DMS 273 treated with DMSO at 0.1 percent for 48 hours (cell line): ENCODE results near the gene MAP2K2.

Experiments used
- DNase-seq: peaks from one replicate; lab custom pipeline; 2025; lab: John Stamatoyannopoulos, UW

MAP2K2 gene

GRCh38 chr19:4077800-4078684, 45.9 kb downstream of the MAP2K2 start:
- DNase-seq: no peak

- DNase-seq: no peak
Measured at GRCh38 chr19:4077007-4077374, 46.9 kb downstream of the MAP2K2 start.

DNA sequence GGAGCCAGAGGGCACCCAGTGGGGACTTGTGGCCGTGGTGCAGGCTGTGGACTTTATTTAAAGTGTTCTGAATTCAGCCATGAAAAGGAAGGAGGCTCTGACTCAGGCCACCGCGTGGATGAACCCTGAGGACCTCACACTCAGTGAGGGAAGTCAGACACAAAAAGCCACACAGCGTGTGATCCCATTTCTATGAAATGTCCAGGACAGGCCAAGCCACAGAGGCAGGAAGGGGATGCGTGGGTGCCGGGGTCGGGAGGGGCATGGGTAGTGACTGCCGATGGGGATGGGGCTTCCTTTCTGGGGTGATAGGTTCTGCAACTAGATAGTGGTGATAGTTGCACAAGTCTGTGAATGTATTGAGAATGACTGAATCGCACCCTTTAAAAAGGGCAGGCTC, 48.5 kb downstream of the MAP2K2 start:
- no peak for DNase-seq

- DNase-seq: no peak
Measured at GRCh38 chr19:4071610-4072009, 52.3 kb downstream of the MAP2K2 start.

DNA sequence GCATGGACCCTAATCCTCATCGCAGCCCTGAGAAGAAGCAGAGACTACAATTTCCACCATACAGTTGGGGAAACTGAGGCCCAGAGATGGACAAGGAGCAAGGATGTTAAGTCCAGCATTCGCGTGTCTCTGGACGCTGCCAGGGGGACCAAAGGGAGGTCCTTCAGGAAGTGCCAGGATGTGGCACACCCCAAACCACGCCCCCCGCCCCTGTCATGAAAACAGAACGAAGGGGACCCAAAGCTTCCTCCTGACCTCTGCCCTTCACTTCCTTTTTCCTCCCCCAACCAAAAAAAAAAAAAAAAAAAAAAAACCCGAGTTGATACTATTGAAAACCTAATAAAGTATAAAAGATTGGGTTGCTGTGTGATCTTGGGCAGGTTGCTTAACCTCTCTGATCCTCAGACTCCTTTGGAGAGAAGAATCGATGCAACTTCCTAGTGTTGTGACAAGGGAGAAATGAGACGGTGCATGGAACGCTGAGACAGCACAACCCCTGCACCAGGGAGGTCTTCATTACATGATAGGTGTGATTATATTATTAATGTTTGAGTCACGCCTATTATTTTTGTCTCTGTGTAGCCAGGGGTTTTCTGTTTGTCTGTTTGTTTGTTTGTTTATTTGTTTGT, 54.5 kb downstream of the MAP2K2 start:
- no peak for DNase-seq

DNA sequence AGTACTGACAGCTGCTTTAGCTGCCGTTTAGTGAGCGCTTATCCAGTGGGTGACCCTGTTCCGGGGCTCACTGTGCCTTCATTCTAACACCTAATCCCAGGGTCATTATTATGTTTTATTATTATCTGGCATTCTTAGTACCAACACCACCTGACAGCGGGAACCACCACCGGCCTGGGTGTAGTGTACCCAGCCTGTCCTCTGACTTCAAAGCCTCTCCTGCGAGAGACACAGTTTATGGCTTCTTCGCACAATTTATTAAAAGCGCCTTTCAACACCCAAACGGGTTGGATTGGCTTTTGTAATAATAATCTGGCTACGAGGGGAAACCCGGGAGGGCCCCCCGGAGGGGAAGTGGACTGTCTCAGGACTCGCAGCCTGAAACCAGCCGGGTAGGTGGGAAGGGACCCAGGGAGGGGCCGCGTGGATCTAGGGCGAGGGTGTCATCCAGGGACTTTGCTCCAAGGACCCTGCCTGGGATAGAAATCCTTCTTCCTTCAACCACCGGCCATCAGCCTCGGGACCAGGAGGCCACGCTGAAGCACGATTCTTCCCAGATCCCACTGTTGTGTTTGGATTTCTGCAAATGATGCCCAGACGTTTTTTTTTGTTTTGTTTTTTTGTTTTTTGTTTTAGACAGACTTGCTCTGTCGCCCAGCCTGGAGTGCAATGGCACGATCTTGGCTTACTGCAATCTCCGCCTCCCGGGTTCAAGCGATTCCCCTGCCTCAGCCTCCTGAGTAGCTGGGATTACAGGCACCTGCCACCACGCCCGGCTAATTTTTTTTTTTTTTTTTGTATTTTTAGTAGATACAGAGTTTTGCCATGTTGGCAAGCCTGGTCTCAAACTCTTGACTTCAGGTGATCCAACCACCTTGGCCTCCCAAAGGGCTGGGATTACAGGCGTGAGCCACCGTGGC, 55.6 kb downstream of the MAP2K2 start:
- DNase-seq: no peak

GRCh38 chr19:4067396-4068046, 56.4 kb downstream of the MAP2K2 start:
- DNase-seq: no peak

DNA sequence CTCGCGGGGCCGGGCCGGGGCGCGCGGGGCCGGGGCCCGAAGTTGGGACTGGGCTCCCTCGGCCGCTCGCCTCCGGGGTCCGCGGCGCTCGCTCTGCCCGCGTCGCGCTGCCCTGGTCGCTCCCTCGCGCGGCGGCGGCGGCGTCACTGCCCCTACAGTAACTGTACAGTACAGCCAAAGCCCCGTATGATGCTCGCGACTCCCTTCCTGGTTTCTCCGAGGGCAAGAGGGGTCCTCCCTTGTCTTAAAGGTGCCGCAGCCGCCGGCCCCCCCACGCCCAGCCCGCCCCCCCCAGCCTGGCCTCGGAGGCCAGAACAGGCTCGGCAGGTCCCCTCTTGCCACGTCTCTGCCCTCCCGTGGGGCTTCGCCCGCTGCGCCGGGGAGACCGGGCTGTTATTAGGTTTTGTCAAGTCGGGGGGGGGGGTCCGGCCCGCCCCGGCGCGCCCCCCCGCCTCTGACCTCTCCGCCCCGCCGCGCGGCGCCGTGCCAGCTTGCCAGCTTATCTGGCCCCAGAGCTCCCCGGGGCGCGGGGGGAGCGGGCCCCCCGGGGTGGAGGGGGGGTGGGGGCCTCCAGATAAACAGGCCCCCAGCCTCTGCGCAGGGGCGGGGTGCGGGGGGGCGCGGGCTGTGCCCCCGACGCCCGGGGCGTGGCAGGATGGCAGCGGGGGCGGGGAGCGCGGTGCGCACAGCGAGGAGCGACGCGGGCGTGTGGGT, 57.1 kb downstream of the MAP2K2 start, which contains the start of gene ZBTB7A:
TSS of gene ZBTB7A (minus strand) at position 218 of the 714 bp plus-strand sequence. CDS start 11,667 bp downstream, outside the sequence.
- DNase-seq: no peak

DNA sequence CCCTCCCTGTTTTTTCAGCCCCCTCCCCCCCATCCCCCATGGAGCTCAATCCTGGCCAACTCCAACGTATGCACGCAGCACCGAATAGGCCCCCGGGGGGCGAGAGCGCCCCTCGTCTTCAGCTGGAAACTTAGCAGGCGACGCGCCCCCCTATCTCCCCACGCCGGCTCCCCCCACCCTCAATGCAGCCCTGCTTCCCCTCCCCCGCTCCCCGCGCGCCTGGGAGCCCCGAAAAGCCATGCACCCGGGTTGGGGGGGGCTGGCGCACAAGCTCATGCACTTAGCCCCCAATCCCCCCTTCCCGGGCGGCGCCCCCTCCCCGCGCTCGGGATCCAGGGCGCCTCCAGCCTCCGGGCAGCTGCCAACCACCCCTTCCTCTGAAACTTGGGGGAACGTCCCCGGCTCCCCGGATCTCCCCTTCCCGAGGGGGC, 57.7 kb downstream of the MAP2K2 start:
- DNase-seq: no peak

DNA sequence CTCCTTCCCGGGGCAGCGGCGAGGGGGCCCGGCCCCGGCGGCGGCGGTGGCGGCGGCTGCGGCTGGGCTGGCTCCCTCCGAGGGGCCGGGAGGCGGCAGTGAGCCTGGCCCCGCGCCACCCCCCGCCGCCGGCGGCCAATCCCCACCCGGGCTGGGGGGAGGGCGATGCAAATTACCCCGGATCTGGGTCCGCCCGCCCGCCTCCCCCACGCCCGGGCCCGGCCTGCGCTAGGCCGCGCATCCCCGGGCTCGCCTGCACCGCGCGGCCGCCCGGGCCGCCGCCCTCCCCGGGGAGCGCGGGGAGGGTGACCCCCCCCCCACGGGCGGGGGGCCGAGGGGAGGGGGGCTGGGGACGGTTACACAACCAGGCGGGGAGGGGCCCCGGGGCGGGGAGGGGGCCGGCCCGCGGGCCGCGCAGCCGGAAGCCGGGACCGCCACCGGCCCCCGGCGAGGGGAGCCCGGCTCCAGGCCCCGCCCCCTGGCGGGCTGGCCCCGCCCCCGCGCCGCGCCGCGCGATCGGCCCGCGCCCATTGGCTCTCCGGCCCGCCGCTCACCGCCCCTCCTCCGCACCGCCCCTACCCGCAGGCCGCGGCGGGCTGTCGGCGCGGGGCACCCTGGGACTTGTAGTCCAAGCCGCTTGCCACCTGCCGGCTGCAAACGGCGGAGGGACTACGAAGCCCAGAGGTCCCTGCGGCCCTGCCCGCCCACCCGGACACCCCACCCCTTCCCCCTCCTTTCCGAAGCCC, 58.3 kb downstream of the MAP2K2 start:
- DNase-seq: peak; percentile 85

GRCh38 chr19:4064496-4065260, 59.2 kb downstream of the MAP2K2 start:
- no peak for DNase-seq

- no peak for DNase-seq
Measured at GRCh38 chr19:4064149-4064495, 59.8 kb downstream of the MAP2K2 start.

- no peak for DNase-seq
Measured at GRCh38 chr19:4063369-4064148, 60.4 kb downstream of the MAP2K2 start.

DNA sequence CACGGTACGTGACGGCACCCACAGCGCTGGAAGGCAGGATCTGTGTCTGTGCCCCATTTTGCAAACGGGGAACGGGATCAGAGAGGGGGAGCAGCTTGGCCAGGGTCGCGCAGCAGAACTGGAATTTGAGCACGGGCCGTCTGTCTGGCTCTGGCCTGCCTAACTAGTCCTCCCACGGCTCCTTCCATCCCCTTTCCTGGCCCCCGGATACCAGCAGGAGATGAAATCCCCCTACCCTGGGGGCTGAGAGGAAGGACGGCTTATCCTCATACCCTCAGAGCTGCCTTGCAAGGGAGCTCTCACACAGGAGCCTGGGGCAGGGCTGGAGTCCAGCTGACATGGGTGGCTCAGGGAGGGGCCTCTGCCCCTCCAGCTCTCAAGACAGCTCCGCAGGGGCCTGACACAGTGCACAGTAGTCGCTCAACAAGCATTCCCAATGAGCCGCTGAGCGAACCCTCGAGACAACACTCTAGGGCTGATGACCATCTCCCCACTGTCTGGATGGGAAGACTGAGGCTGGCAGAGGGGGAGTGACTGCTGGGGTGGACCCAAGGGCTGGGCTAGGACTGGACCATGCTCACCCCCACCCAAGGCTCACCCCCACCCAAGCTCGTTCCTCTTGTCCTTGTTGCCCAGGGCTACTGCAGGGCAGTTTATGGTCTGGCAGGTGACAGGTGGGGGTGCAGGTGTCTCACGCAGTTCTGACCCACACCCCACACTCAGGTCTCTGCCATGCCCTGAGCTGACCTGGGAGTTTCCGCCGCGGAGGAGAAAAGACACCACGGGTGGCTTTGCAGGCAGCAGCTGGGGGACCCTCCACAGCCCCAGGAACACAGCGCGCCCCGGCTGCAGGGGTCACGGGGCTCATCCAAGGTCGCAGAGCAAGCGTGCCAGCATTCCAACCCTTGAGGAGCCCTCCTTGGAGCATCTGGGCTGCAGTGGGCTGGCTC, 61.2 kb downstream of the MAP2K2 start:
- no peak for DNase-seq

DNA sequence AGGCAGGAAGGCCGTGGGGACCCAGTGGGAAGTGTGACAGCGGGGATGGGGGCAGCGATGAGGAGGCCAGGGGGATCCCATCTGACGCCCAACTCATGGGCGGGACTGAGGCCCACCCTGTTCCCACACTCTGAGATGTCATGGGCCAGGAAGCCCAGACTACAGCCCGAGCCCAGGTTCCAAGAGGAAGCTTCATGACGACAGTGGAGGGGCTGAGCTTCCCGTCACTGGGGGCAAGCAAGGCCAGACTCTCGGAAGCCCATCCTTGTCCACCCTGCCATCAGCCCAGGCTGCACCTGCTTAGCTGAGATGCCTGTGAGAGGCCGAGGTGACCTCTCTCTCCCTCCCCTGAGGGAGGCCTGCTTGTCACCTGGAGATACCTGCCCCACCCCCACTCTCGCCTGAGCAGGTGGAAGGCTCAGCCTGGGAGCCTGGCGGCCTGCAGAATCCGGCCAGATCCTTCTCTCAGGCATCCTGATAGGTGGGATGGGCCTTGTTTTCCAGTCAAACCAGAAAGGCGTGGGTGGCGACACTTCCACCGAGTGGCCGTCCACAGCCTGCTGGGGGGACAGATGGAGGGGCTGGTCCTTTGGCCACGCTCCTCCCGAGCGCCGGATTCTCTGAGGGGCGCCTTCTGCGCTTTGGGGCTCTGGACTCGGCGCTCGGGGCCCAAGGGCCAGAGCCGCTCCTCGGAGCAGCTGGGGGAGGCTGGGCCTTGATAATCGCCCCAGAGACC, 62.1 kb downstream of the MAP2K2 start:
- DNase-seq: no peak

DNA sequence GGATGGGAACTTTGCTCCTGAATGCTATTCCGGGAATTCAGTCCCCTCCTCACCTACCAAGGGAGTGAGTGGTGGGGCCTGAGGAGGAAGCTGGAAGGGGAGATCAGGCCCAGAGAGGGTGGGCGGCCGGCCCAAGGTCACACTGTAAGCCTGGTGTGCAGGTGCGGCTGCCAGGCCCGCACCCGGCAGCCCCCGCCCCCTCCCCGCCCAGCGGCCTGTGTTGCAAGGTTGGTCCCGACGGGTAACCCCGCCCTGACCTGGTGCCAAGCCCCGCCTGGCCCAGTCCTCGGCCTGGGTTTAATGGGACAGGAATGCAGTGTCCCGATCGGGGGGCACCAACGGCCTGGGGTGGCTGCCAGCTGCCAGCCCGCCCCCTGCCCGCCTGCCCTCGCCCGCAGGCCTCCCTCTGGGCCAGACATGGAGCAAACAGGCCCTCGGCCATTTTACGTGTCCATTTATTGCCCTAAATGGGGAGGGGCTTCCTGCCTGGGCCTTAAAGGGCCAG, 62.7 kb downstream of the MAP2K2 start:
- DNase-seq: no peak
